ENCODE results near the gene ETFA. TPM values are rescaled to one million over a fixed set of nuclear protein-coding genes. Genes with fewer than 3 reads are reported as not detected.

The ETFA gene
- total and polyA plus RNA-seq, 11 donors = 210 to 536 (median 309) TPM

- Histone ChIP-seq H3K36me3 (peaks cover 0 to 48% (median 37%) of the 10 kb centered on the region in 9 donors), H3K4me3 (no peak overlapping the region), H3K9me3 (no peaks in the 10 kb centered on the region), H3K4me1 (peaks cover 0 to 15% (median 7%) of the 10 kb centered on the region in 12 donors), H3K27me3 (no peaks in the 10 kb centered on the region), H3K27ac (no peak overlapping the region)
- peak in 1 of 5 donors; percentile 4 for DNase-seq
- ATAC-seq = no peak
- intact Hi-C loops (cut with DNase I) = no loop called here
- 70 to 83% (median 80%) methylated on average over 2 of the region's 2 CpGs for WGBS, 4 donors
- TF ChIP-seq CTCF (IDR thresholded peaks at IDR 0.05) (no peak), POLR2A (IDR thresholded peaks at IDR 0.05) (no peak)
Observed at GRCh38 chr15:76208786-76209424, 102.4 kb downstream of the ETFA start.

GRCh38 chr15:76208084-76208785 lies 103.0 kb downstream of the ETFA start:
- TF ChIP-seq CTCF (IDR thresholded peaks at IDR 0.05) (no peak), POLR2A (IDR thresholded peaks at IDR 0.05) (no peak)
- Histone ChIP-seq H3K4me3 (no peak overlapping the region), H3K9me3 (no peaks in the 10 kb centered on the region), H3K4me1 (peaks cover 0 to 15% (median 7%) of the 10 kb centered on the region in 12 donors), H3K27me3 (no peaks in the 10 kb centered on the region), H3K36me3 (peaks cover 0 to 41% (median 30%) of the 10 kb centered on the region in 9 donors), H3K27ac (no peak overlapping the region)
- intact Hi-C loops (cut with DNase I) = no loop called here
- WGBS, 4 donors = 86 to 90% (median 88%) methylated on average over 7 to 8 of the region's 8 CpGs
- DNase-seq (peak in 1 of 5 donors; percentile 19), ATAC-seq (no peak)

GRCh38 chr15:76206325-76206976 lies 104.8 kb downstream of the ETFA start:
- Histone ChIP-seq H3K27ac (no peak overlapping the region), H3K27me3 (no peaks in the 10 kb centered on the region), H3K4me1 (peaks cover 0 to 15% (median 7%) of the 10 kb centered on the region in 12 donors), H3K36me3 (peaks cover 0 to 24% (median 15%) of the 10 kb centered on the region in 9 donors), H3K9me3 (no peaks in the 10 kb centered on the region), H3K4me3 (no peak overlapping the region)
- peak; percentile 86 to 93 (median 87) for DNase-seq
- ATAC-seq = peak; percentile 70 to 91 (median 82)
- intact Hi-C loops (cut with DNase I) = no loop called here
- TF ChIP-seq POLR2A (IDR thresholded peaks at IDR 0.05) (no peak), CTCF (IDR thresholded peaks at IDR 0.05) (no peak)
- WGBS, 4 donors = 15 to 43% (median 29%) methylated on average over 4 of the region's 4 CpGs

- Histone ChIP-seq H3K4me3 (no peak overlapping the region), H3K9me3 (no peaks in the 10 kb centered on the region), H3K4me1 (peaks cover 0 to 15% (median 7%) of the 10 kb centered on the region in 12 donors), H3K27ac (no peak overlapping the region), H3K27me3 (no peaks in the 10 kb centered on the region), H3K36me3 (peaks cover 0 to 13% (median 2%) of the 10 kb centered on the region in 9 donors)
- TF ChIP-seq CTCF (IDR thresholded peaks at IDR 0.05) (no peak), POLR2A (IDR thresholded peaks at IDR 0.05) (no peak)
- intact Hi-C loops (cut with DNase I) = no loop called here
- WGBS, 4 donors = 88 to 95% (median 93%) methylated on average over 11 of the region's 11 CpGs
- ATAC-seq (no peak), DNase-seq (no peak)
Observed at GRCh38 chr15:76204916-76205460, 106.3 kb downstream of the ETFA start.
